Breast epithelium (tissue), 3 donors: ENCODE results near the gene ZFYVE26.

ENCODE experiments used
- CTCF ChIP-seq, 3 donors: fragments of 450-650 bp; IDR thresholded peaks; one replicate each; pipeline ENCODE4 v1.5.1; 2016 to 2017; ENCODE audit warnings: antibody characterized with exemption in 3 of 3, mild to moderate bottlenecking in 3 of 3, moderate library complexity in 3 of 3
- POLR2A ChIP-seq: fragments of 450-650 bp; IDR thresholded peaks from one replicate; pipeline ENCODE4 v1.6.1; 2016; ENCODE audit warnings: antibody characterized with exemption, mild to moderate bottlenecking, moderate library complexity
- POLR2AphosphoS5 ChIP-seq, 3 donors: sonication (generic); formaldehyde crosslinking; IDR thresholded peaks; one replicate each; pipeline ENCODE4 v1.6.1; 2017; ENCODE audit warnings: antibody characterized with exemption in 3 of 3

- no peak for TF ChIP-seq POLR2A
- no peak for TF ChIP-seq CTCF (IDR thresholded peaks at IDR 0.05)
- no peak for TF ChIP-seq POLR2AphosphoS5 (IDR thresholded peaks at IDR 0.05)
These were observed 10.1 kb downstream of the ZFYVE26 start for GRCh38 chr14:67806246-67806645.
